ENCODE measurements around the gene MOG.

- TF ChIP-seq CTCF (IDR thresholded peaks at IDR 0.05; ENCODE audit: low read depth, low read length) (peak; percentile 43), POLR2A (IDR thresholded peaks at IDR 0.05; ENCODE audit: extremely low read depth, insufficient read length) (no peak), MYC (IDR thresholded peaks at IDR 0.05; ENCODE audit: low read depth, low read length) (no peak), MAX (IDR thresholded peaks at IDR 0.05; ENCODE audit: low read depth, low read length) (no peak)
Measured at GRCh38 chr6:29617782-29618554, 38.9 kb upstream of the MOG start.
